K562 (cell line): Measurements from ENCODE around the gene KLK5. TPM values are rescaled to one million over a fixed set of nuclear protein-coding genes. Genes with fewer than 3 reads are reported as not detected.

Experiments used
- ATAC-seq: fragments of 200-7000 bp; cut with Tn5 transposase; 3 replicates; pipeline ENCODE4 v1.9.1; 2020; ENCODE audit warnings: moderate library complexity
- BruUV-seq: library from RNA; stranded (reverse); fragments of 400-500 nt; replicated peaks from 2 replicates; lab custom pipeline; 2021; lab: Mats Ljungman, UMichigan
- CTCF ChIA-PET: fragments of 300-600 bp; formaldehyde crosslinking; extraction: SDS; loops from one replicate; lab custom pipeline; 2021; ENCODE audit warnings: low intra/inter-chr PET ratio; lab: Yijun Ruan, JAX
- POLR2A ChIA-PET: fragments of 300-600, 350-650 bp; sonication (Branson Sonifier 250); formaldehyde crosslinking; extraction: SDS; loops from one replicate; lab custom pipeline; 2021; ENCODE audit warnings: antibody characterized with exemption, inconsistent platforms; lab: Yijun Ruan, JAX
- DNase-seq, 4 experiments: peaks; one replicate each; pipeline versions ENCODE4 v3.0.0 to v3.0.0-alpha.2; 2011 to 2018; ENCODE audit warnings: low spot score in 3 of 4, mixed read lengths in 3 of 4; ENCODE audit errors: extremely low read depth in 1 of 4
- FAIRE-seq: peaks from 2 replicates; lab custom pipeline; 2011; peaks lifted over from hg19 to GRCh38; lab: Jason Lieb, UNC
- H2AFZ ChIP-seq: 2 replicates; pipeline ENCODE4 v1.6.0; 2011; ENCODE audit warnings: low read depth, low read length, control low read depth, inconsistent platforms
- H3K27ac ChIP-seq: fragments of 200-600 bp; 3 replicates; pipeline ENCODE4 v1.8.0; 2011; ENCODE audit warnings: low read depth, mild to moderate bottlenecking, control low read depth, inconsistent platforms, low read length, moderate library complexity, mixed read lengths; ENCODE audit errors: extremely low read depth
- H3K27me3 ChIP-seq, 2 experiments: fragments of 300-600 bp in 1 of 2; 2 replicates in 1 of 2; 3 replicates in 1 of 2; pipeline versions ENCODE4 v1.6.0 to v1.8.0; 2011; ENCODE audit warnings: inconsistent platforms in 2 of 2, low read length in 2 of 2, mild to moderate bottlenecking in 1 of 2, mixed read lengths in 1 of 2, moderate library complexity in 1 of 2; ENCODE audit not compliant: control insufficient read depth in 2 of 2, insufficient read depth in 2 of 2
- H3K36me3 ChIP-seq: fragments of 300-600 bp; 3 replicates; pipeline ENCODE4 v1.8.0; 2011; ENCODE audit warnings: mild to moderate bottlenecking, low read length, inconsistent platforms; ENCODE audit not compliant: control insufficient read depth, insufficient read depth
- H3K4me1 ChIP-seq, 2 experiments: fragments of 200-600 bp in 1 of 2; replicated peaks in 1 of 2; 2 replicates in 1 of 2; 3 replicates in 1 of 2; pipeline versions ENCODE4 v1.5.1 to v1.8.0; 2011; ENCODE audit warnings: inconsistent platforms in 2 of 2, low read length in 2 of 2, mild to moderate bottlenecking in 1 of 2, mixed read lengths in 1 of 2, moderate library complexity in 1 of 2; ENCODE audit not compliant: control insufficient read depth in 2 of 2, insufficient read depth in 2 of 2
- H3K4me2 ChIP-seq: 2 replicates; pipeline ENCODE4 v1.6.1; 2011; ENCODE audit warnings: low read length, control low read depth, inconsistent platforms, mixed read lengths; ENCODE audit not compliant: insufficient read depth
- H3K4me3 ChIP-seq: fragments of 200-600 bp; sonication (generic), shearing (Covaris generic); 2 replicates; pipeline ENCODE4 v1.5.1; 2016; ENCODE audit warnings: control low read depth, inconsistent platforms
- H3K79me2 ChIP-seq: fragments of 200-600 bp; 3 replicates; pipeline ENCODE4 v1.8.0; 2011; ENCODE audit warnings: low read length, inconsistent platforms; ENCODE audit not compliant: control insufficient read depth, insufficient read depth
- H3K9ac ChIP-seq, 2 experiments: 2 replicates each; pipeline versions ENCODE4 v1.6.0 to v1.6.1; 2011; ENCODE audit warnings: low read depth in 2 of 2, low read length in 2 of 2, control low read depth in 1 of 2, inconsistent platforms in 1 of 2, mild to moderate bottlenecking in 1 of 2, mixed read lengths in 1 of 2; ENCODE audit not compliant: insufficient read depth in 1 of 2
- H3K9me1 ChIP-seq: one replicate; pipeline ENCODE4 v1.6.0; 2011; ENCODE audit warnings: inconsistent platforms, mild to moderate bottlenecking, low read length, moderate library complexity; ENCODE audit not compliant: control insufficient read depth, insufficient read depth
- H3K9me3 ChIP-seq: replicated peaks from 2 replicates; pipeline ENCODE4 v1.5.1; 2011; ENCODE audit warnings: low read depth, low read length, inconsistent platforms; ENCODE audit not compliant: control insufficient read depth, insufficient read depth
- H4K20me1 ChIP-seq: replicated peaks from 2 replicates; pipeline ENCODE4 v1.6.1; 2011; ENCODE audit warnings: low read length, inconsistent platforms, mixed read lengths; ENCODE audit not compliant: control insufficient read depth, insufficient read depth
- CCNT2 ChIP-seq: IDR thresholded peaks from 2 replicates; pipeline ENCODE4 v1.6.1; 2011; ENCODE audit warnings: borderline replicate concordance, low read depth, mild to moderate bottlenecking, moderate library complexity, mixed read lengths, low read length; ENCODE audit not compliant: insufficient read length; ENCODE audit errors: extremely low read depth
- FOXJ3 ChIP-seq: sonication (generic); formaldehyde crosslinking; IDR thresholded peaks from 2 replicates; pipeline ENCODE4 v1.4.0; 2020; ENCODE audit warnings: mild to moderate bottlenecking, missing genetic modification reagents
- PPARD ChIP-seq: fragments of 250-450 bp; sonication (Bioruptor Pico); IDR thresholded peaks from 2 replicates; pipeline ENCODE4 v1.8.0; 2022; ENCODE audit warnings: inconsistent platforms, mild to moderate bottlenecking, moderate library complexity
- U2AF1 ChIP-seq: fragments of 200-400 bp; formaldehyde crosslinking; optimal IDR thresholded peaks from 2 replicates; pipeline ENCODE3; 2017; ENCODE audit warnings: mild to moderate bottlenecking, low read depth, low read length, moderate library complexity
- U2AF2 ChIP-seq: fragments of 200-400 bp; formaldehyde crosslinking; optimal IDR thresholded peaks from 2 replicates; pipeline ENCODE3; 2017; ENCODE audit warnings: low read depth, mild to moderate bottlenecking, low read length
- ZNF324 ChIP-seq: fragments of 250-450 bp; sonication (Bioruptor Pico); IDR thresholded peaks from 2 replicates; pipeline ENCODE4 v1.4.0; 2020; ENCODE audit warnings: mild to moderate bottlenecking
- WGBS: fragments of 100-300 bp; shearing (Covaris generic); methylation state at CpG from one replicate; pipeline ENCODE4 v1.1.6; 2016; ENCODE audit warnings: low coverage, mixed read lengths; ENCODE audit not compliant: insufficient coverage; ENCODE audit errors: missing lambda C conversion rate; 5-methylcytosine and 5-hydroxymethylcytosine counted together
- in situ Hi-C: fragments of 300-500 bp; cut with MboI; formaldehyde crosslinking; loops from 4 replicates; pipeline ENCODE4 v1.15.0; 2018; ENCODE audit warnings: inconsistent platforms, mixed read lengths
- intact Hi-C: fragments of 100-400 bp; cut with micrococcal nuclease; formaldehyde crosslinking; loops from 2 replicates; pipeline ENCODE4 v1.14.2; 2022
- polyA plus RNA-seq, 8 experiments: library from polyadenylated mRNA; depleted of rRNA in 4 of 8; stranded (reverse) in 5 of 8; unstranded in 3 of 8; fragments of >200 nt; fragmentation: Nextera tagmentation in 2 of 8; fragmentation: Illumina TruSeq in 1 of 8; extraction: Ambion mirVana in 2 of 8; extraction: Trizol in 1 of 8; gene quantifications; 2 replicates each; pipeline versions ENCODE4 v1.2.1 to v1.2.3, GENCODE V29; 2011 to 2014; ENCODE audit warnings: inconsistent platforms in 1 of 8, missing spikeins in 1 of 8
- total RNA-seq, 7 experiments: library from RNA; depleted of rRNA in 6 of 7; stranded (reverse); fragments of >200 nt in 6 of 7; fragmentation: Illumina TruSeq in 2 of 7; extraction: Trizol in 2 of 7; gene quantifications; 2 replicates each; pipeline versions ENCODE4 v1.2.1 to v1.2.3, GENCODE V29; 2011 to 2021; ENCODE audit warnings: low replicate concordance in 1 of 7
- TF ChIP-seq, protein P1 (sequence below): fragments of 450-650 bp; conservative IDR thresholded peaks from 2 replicates; pipeline ENCODE4 v1.6.1; 2016; ENCODE audit warnings: missing genetic modification characterization, low read depth, mild to moderate bottlenecking, control low read depth, missing compliant biosample characterization
- TF ChIP-seq, protein P2 (sequence below): fragments of 450-650 bp; IDR thresholded peaks from 2 replicates; pipeline ENCODE4 v1.6.1; 2016; ENCODE audit warnings: low read depth

Gene KLK5
- total and polyA plus RNA-seq, 9 of the 15 experiments (the other 6 are each of a cell fraction or from before 2014, with no cell fraction given): not detected

DNA sequence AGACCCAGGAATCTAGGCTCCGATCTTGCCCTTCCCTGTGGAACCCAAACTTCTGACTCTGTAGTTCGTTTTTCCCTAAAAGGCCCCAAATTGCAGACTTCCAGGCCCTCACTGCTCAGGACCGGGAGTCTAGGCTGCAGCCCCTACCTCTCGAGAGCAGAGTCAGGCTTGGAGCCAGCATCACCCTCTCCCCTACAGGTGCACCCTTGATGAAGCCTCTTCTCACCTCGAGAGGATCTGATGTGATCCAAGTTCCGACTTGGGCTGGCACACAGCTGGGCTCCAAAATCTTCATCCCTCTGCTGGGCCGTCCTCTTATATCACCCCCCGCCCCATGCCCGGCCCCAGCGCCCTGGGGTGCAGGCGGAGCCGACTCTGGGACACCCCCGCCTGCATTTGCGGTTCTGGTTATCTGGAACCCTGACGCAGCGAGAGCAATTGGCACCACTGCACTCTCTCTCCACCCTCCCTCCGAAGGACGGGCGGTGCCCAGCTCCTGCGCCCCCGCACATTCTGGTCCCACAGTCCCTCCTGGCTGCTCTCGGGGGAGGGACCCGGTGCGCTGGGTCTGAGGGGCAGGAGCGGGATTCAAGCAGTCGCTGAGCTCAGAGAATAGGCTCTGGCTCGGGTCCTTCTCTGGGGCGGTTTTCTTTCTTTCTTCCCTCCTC is 30.9 kb upstream of the KLK5 start, which contains the start of gene KLK7:
TSS of gene KLK7 (minus strand) at position 293 of the 668 bp plus-strand sequence. CDS start 1,518 bp downstream, outside the sequence.
- BruUV-seq: no TSS peak
- intact Hi-C loops: no loop called here
- Histone ChIP-seq H3K36me3 (no peaks in the 10 kb centered on the region), H3K9me3 (no peaks in the 10 kb centered on the region), H3K79me2 (no peaks in the 10 kb centered on the region), H3K4me1 (peaks cover 0 to 3% of the 10 kb centered on the region in 2 experiments; a peak in 1 of 5 replicates), H3K27me3 (peaks cover 9 to 27% of the 10 kb centered on the region in 2 experiments; a peak in 3 of 5 replicates), H4K20me1 (no peaks in the 10 kb centered on the region), H3K9ac (no peak within 1 kb of the TSS; a peak in 1 of 4 replicates), H3K4me2 (no peak within 1 kb of the TSS), H3K27ac (no peak within 1 kb of the TSS), H3K9me1 (no peaks in the 10 kb centered on the region), H3K4me3 (no peak within 1 kb of the TSS), H2AFZ (no peak within 1 kb of the TSS)
- ATAC-seq (no peak), FAIRE-seq (no peak), DNase-seq (no peak)
- in situ Hi-C loops: no loop called here
- TF ChIP-seq, protein P1, sequence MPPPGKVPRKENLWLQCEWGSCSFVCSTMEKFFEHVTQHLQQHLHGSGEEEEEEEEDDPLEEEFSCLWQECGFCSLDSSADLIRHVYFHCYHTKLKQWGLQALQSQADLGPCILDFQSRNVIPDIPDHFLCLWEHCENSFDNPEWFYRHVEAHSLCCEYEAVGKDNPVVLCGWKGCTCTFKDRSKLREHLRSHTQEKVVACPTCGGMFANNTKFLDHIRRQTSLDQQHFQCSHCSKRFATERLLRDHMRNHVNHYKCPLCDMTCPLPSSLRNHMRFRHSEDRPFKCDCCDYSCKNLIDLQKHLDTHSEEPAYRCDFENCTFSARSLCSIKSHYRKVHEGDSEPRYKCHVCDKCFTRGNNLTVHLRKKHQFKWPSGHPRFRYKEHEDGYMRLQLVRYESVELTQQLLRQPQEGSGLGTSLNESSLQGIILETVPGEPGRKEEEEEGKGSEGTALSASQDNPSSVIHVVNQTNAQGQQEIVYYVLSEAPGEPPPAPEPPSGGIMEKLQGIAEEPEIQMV (tag): no peak
- TF ChIP-seq FOXJ3 (no peak), PPARD (no peak), ZNF324 (CRISPR knock-in tag) (no peak), U2AF2 (no peak), U2AF1 (no peak), CCNT2 (no peak)
- TF ChIP-seq, protein P2, sequence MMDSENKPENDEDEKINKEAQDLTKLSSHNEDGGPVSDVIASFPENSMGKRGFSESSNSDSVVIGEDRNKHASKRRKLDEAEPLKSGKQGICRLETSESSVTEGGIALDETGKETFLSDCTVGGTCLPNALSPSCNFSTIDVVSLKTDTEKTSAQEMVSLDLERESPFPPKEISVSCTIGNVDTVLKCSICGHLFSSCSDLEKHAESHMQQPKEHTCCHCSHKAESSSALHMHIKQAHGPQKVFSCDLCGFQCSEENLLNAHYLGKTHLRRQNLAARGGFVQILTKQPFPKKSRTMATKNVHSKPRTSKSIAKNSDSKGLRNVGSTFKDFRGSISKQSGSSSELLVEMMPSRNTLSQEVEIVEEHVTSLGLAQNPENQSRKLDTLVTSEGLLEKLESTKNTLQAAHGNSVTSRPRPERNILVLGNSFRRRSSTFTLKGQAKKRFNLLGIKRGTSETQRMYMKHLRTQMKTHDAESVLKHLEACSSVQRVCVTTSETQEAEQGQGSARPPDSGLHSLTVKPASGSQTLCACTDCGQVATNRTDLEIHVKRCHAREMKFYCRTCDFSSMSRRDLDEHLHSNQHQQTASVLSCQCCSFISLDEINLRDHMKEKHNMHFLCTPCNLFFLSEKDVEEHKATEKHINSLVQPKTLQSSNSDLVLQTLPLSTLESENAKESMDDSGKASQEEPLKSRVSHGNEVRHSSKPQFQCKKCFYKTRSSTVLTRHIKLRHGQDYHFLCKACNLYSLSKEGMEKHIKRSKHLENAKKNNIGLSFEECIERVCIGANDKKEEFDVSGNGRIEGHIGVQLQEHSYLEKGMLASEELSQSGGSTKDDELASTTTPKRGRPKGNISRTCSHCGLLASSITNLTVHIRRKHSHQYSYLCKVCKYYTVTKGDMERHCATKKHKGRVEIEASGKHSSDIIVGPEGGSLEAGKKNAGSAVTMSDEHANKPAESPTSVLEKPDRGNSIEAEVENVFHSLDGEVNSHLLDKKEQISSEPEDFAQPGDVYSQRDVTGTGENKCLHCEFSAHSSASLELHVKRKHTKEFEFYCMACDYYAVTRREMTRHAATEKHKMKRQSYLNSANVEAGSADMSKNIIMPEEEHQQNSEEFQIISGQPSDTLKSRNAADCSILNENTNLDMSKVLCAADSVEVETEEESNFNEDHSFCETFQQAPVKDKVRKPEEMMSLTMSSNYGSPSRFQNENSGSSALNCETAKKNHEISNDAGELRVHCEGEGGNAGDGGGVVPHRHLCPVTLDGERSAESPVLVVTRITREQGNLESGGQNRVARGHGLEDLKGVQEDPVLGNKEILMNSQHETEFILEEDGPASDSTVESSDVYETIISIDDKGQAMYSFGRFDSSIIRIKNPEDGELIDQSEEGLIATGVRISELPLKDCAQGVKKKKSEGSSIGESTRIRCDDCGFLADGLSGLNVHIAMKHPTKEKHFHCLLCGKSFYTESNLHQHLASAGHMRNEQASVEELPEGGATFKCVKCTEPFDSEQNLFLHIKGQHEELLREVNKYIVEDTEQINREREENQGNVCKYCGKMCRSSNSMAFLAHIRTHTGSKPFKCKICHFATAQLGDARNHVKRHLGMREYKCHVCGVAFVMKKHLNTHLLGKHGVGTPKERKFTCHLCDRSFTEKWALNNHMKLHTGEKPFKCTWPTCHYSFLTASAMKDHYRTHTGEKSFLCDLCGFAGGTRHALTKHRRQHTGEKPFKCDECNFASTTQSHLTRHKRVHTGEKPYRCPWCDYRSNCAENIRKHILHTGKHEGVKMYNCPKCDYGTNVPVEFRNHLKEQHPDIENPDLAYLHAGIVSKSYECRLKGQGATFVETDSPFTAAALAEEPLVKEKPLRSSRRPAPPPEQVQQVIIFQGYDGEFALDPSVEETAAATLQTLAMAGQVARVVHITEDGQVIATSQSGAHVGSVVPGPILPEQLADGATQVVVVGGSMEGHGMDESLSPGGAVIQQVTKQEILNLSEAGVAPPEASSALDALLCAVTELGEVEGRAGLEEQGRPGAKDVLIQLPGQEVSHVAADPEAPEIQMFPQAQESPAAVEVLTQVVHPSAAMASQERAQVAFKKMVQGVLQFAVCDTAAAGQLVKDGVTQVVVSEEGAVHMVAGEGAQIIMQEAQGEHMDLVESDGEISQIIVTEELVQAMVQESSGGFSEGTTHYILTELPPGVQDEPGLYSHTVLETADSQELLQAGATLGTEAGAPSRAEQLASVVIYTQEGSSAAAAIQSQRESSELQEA: no peak
- POLR2A ChIA-PET: no interaction called here
- CTCF ChIA-PET: no interaction called here
- 3% methylated on average over 22 of the region's 28 CpGs for whole genome bisulfite sequencing
